IMR-90 (cell line): ENCODE measurements around the gene FBXO17. TPM values are rescaled to one million over a fixed set of nuclear protein-coding genes. Genes with fewer than 3 reads are reported as not detected.

Source experiments
- ATAC-seq: fragments of 200-7000 bp; cut with Tn5 transposase; 2 replicates; pipeline ENCODE4 v1.9.1; 2020; ENCODE audit warnings: low read depth, mild to moderate bottlenecking, moderate library complexity
- BruUV-seq: library from RNA; stranded (reverse); fragments of 400-500 nt; replicated peaks from 2 replicates; lab custom pipeline; 2021; lab: Mats Ljungman, UMichigan
- CTCF ChIA-PET: fragments of 300-600 bp; formaldehyde crosslinking; extraction: SDS; loops from one replicate; lab custom pipeline; 2021; ENCODE audit warnings: antibody characterized with exemption; lab: Yijun Ruan, JAX
- POLR2A ChIA-PET: fragments of 300-600 bp; sonication (Branson Sonifier 250); formaldehyde crosslinking; loops from one replicate; lab custom pipeline; 2022; ENCODE audit warnings: antibody characterized with exemption; ENCODE audit not compliant: unreplicated experiment; lab: Charles Lee
- DNase-seq: peaks from one replicate; pipeline ENCODE4 v3.0.0; 2013
- H2AFZ ChIP-seq: replicated peaks from 2 replicates; pipeline ENCODE3; 2013; ENCODE audit warnings: low read length, mild to moderate bottlenecking; ENCODE audit not compliant: poor library complexity
- H2AK5ac ChIP-seq: 2 replicates; pipeline ENCODE4 v1.6.1; 2013; ENCODE audit warnings: low read depth, low read length, inconsistent platforms
- H2AK9ac ChIP-seq: replicated peaks from 2 replicates; pipeline ENCODE3; 2013; ENCODE audit warnings: mild to moderate bottlenecking, low read depth, low read length, moderate library complexity; ENCODE audit not compliant: poor library complexity
- H2BK120ac ChIP-seq: 2 replicates; pipeline ENCODE4 v1.6.1; 2013; ENCODE audit warnings: low read depth, low read length, inconsistent platforms
- H2BK15ac ChIP-seq: 3 replicates; pipeline ENCODE4 v1.6.1; 2013; ENCODE audit warnings: low read depth, low read length, inconsistent platforms
- H2BK20ac ChIP-seq: 2 replicates; pipeline ENCODE4 v1.6.1; 2013; ENCODE audit warnings: low read depth, mild to moderate bottlenecking, inconsistent platforms, low read length, moderate library complexity
- H2BK5ac ChIP-seq: 2 replicates; pipeline ENCODE4 v1.6.1; 2013; ENCODE audit warnings: mild to moderate bottlenecking, low read depth, low read length, inconsistent platforms; ENCODE audit not compliant: poor library complexity, severe bottlenecking
- H3K14ac ChIP-seq: replicated peaks from 2 replicates; pipeline ENCODE4 v1.6.1; 2013; ENCODE audit warnings: low read depth, low read length, inconsistent platforms
- H3K18ac ChIP-seq: 2 replicates; pipeline ENCODE4 v1.6.1; 2013; ENCODE audit warnings: low read depth, low read length, control low read depth
- H3K23ac ChIP-seq: 2 replicates; pipeline ENCODE4 v1.6.1; 2013; ENCODE audit warnings: low read depth, low read length, inconsistent platforms
- H3K27ac ChIP-seq: 2 replicates; pipeline ENCODE4 v1.5.1; 2013; ENCODE audit warnings: mild to moderate bottlenecking, control low read depth, low read length; ENCODE audit not compliant: insufficient read depth
- H3K27me3 ChIP-seq: 2 replicates; pipeline ENCODE4 v1.6.1; 2013; ENCODE audit warnings: low read length; ENCODE audit not compliant: control insufficient read depth, insufficient read depth
- H3K36me3 ChIP-seq: 2 replicates; pipeline ENCODE4 v1.6.1; 2013; ENCODE audit warnings: low read length, mixed read lengths; ENCODE audit not compliant: control insufficient read depth, insufficient read depth
- H3K4ac ChIP-seq: 2 replicates; pipeline ENCODE4 v1.6.1; 2013; ENCODE audit warnings: low read depth, low read length, inconsistent platforms
- H3K4me1 ChIP-seq: 2 replicates; pipeline ENCODE4 v1.6.1; 2013; ENCODE audit warnings: low read length, mixed read lengths; ENCODE audit not compliant: control insufficient read depth, insufficient read depth
- H3K4me2 ChIP-seq: 2 replicates; pipeline ENCODE4 v1.6.1; 2013; ENCODE audit warnings: low read depth, mild to moderate bottlenecking, control low read depth, low read length, moderate library complexity
- H3K4me3 ChIP-seq: 2 replicates; pipeline ENCODE4 v1.5.1; 2013; ENCODE audit warnings: low read depth, mild to moderate bottlenecking, control low read depth, low read length, moderate library complexity; ENCODE audit not compliant: insufficient read depth
- H3K56ac ChIP-seq: 2 replicates; pipeline ENCODE4 v1.6.1; 2013; ENCODE audit warnings: low read length, inconsistent platforms; ENCODE audit not compliant: insufficient read depth; ENCODE audit errors: extremely low read depth
- H3K79me1 ChIP-seq, 2 experiments: 2 replicates each; pipeline ENCODE4 v1.6.1; 2013; ENCODE audit warnings: low read length in 2 of 2, inconsistent platforms in 1 of 2, low read depth in 1 of 2
- H3K9ac ChIP-seq: 2 replicates; pipeline ENCODE4 v1.6.1; 2013; ENCODE audit warnings: low read depth, low read length, control low read depth
- H3K9me1 ChIP-seq: 2 replicates; pipeline ENCODE4 v1.6.1; 2013; ENCODE audit warnings: low read length, inconsistent platforms; ENCODE audit not compliant: insufficient read depth
- H3K9me3 ChIP-seq: 2 replicates; pipeline ENCODE4 v1.6.1; 2013; ENCODE audit warnings: low read length; ENCODE audit not compliant: control insufficient read depth, insufficient read depth
- H4K20me1 ChIP-seq: 2 replicates; pipeline ENCODE4 v1.6.1; 2013; ENCODE audit warnings: low read length, inconsistent platforms; ENCODE audit not compliant: insufficient read depth
- H4K5ac ChIP-seq: 2 replicates; pipeline ENCODE4 v1.6.1; 2013; ENCODE audit warnings: mild to moderate bottlenecking, low read depth, low read length, control low read depth
- H4K8ac ChIP-seq, 2 experiments: 2 replicates each; pipeline ENCODE4 v1.6.1; 2013; ENCODE audit warnings: low read depth in 2 of 2, low read length in 2 of 2, control low read depth in 1 of 2, inconsistent platforms in 1 of 2
- H4K91ac ChIP-seq: 2 replicates; pipeline ENCODE4 v1.6.1; 2013; ENCODE audit warnings: low read depth, low read length, inconsistent platforms; ENCODE audit not compliant: insufficient read depth
- BHLHE40 ChIP-seq: fragments of 150-350 bp; IDR thresholded peaks from 2 replicates; pipeline ENCODE4 v1.6.1; 2016; ENCODE audit warnings: mild to moderate bottlenecking, low read depth, low read length
- CEBPB ChIP-seq: IDR thresholded peaks from 2 replicates; pipeline ENCODE4 v1.6.1; 2012; ENCODE audit warnings: low read depth, low read length, improper control_type of control experiment
- CHD1 ChIP-seq: IDR thresholded peaks from 2 replicates; pipeline ENCODE4 v1.6.1; 2012; ENCODE audit warnings: low read depth, low read length, improper control_type of control experiment
- ELK1 ChIP-seq: fragments of 150-350 bp; IDR thresholded peaks from 2 replicates; pipeline ENCODE4 v1.6.1; 2016; ENCODE audit warnings: low read depth, mild to moderate bottlenecking, low read length, moderate library complexity, borderline replicate concordance
- FOS ChIP-seq: fragments of 150-350 bp; IDR thresholded peaks from 2 replicates; pipeline ENCODE4 v1.6.1; 2016; ENCODE audit warnings: low read depth, low read length
- MAFK ChIP-seq: IDR thresholded peaks from 2 replicates; pipeline ENCODE4 v1.6.1; 2012; ENCODE audit warnings: low read depth, low read length, improper control_type of control experiment
- MAZ ChIP-seq: IDR thresholded peaks from 2 replicates; pipeline ENCODE4 v1.6.1; 2012; ENCODE audit warnings: low read depth, mild to moderate bottlenecking, low read length, improper control_type of control experiment, moderate library complexity, borderline replicate concordance
- MXI1 ChIP-seq: IDR thresholded peaks from 2 replicates; pipeline ENCODE4 v1.6.1; 2012; ENCODE audit warnings: low read depth, mild to moderate bottlenecking, low read length, moderate library complexity, borderline replicate concordance
- NFE2L2 ChIP-seq: fragments of 150-350 bp; IDR thresholded peaks from 2 replicates; pipeline ENCODE4 v1.6.1; 2016; ENCODE audit warnings: low read depth, mild to moderate bottlenecking, low read length
- POLR2A ChIP-seq: IDR thresholded peaks from 2 replicates; pipeline ENCODE4 v1.6.1; 2012; ENCODE audit warnings: mild to moderate bottlenecking, low read depth, low read length
- RAD21 ChIP-seq: IDR thresholded peaks from 2 replicates; pipeline ENCODE4 v1.6.1; 2012; ENCODE audit warnings: low read length, improper control_type of control experiment
- RCOR1 ChIP-seq: IDR thresholded peaks from 2 replicates; pipeline ENCODE4 v1.6.1; 2012; ENCODE audit warnings: mild to moderate bottlenecking, low read length, improper control_type of control experiment; ENCODE audit not compliant: insufficient replicate concordance
- RFX5 ChIP-seq: IDR thresholded peaks from 2 replicates; pipeline ENCODE4 v1.8.0; 2012; ENCODE audit warnings: low read depth, mild to moderate bottlenecking, low read length, moderate library complexity
- SMC3 ChIP-seq: fragments of 150-350 bp; IDR thresholded peaks from 2 replicates; pipeline ENCODE4 v1.6.1; 2016; ENCODE audit warnings: low read depth, mild to moderate bottlenecking, antibody characterized with exemption, low read length, moderate library complexity
- WGBS, 2 experiments: methylation state at CpG; one replicate each; pipeline versions ENCODE4 v1.1.5 to v1.1.7; 2013; ENCODE audit warnings: missing lambda C conversion rate in 2 of 2; ENCODE audit not compliant: insufficient read length in 1 of 2; ENCODE audit errors: extremely low coverage in 2 of 2; 5-methylcytosine and 5-hydroxymethylcytosine counted together
- dilution Hi-C: fragments of 300-500 bp; cut with HindIII; formaldehyde crosslinking; loops from one replicate; pipeline ENCODE4 v1.14.3; 2018; ENCODE audit warnings: low sequenced_read_pairs; ENCODE audit not compliant: unreplicated experiment
- in situ Hi-C: fragments of 300-500 bp; cut with MboI; formaldehyde crosslinking; loops from 3 replicates; pipeline ENCODE4 v1.14.3; 2019; ENCODE audit warnings: low sequenced_read_pairs, inconsistent platforms, mixed read lengths
- intact Hi-C: fragments of 100-400 bp; cut with micrococcal nuclease; formaldehyde crosslinking; loops from 2 replicates; pipeline ENCODE4 v1.10.0; 2022
- polyA plus RNA-seq, 3 experiments: library from polyadenylated mRNA; depleted of rRNA; stranded (reverse); fragments of >200 nt; gene quantifications; 2 replicates each; pipeline ENCODE4 v1.2.3, GENCODE V29; 2012; ENCODE audit warnings: low replicate concordance in 1 of 3
- total RNA-seq: library from RNA; depleted of rRNA; stranded (reverse); fragments of >200 nt; gene quantifications from 2 replicates; pipeline ENCODE4 v1.2.3, GENCODE V29; 2012
- TF ChIP-seq, protein P1 (sequence below): fragments of 150-350 bp; IDR thresholded peaks from 2 replicates; pipeline ENCODE4 v1.6.1; 2017; ENCODE audit warnings: mild to moderate bottlenecking, antibody characterized with exemption, low read length, low read depth
- TF ChIP-seq, protein P2 (sequence below): conservative IDR thresholded peaks from 2 replicates; pipeline ENCODE4 v1.5.1; 2012; ENCODE audit warnings: mild to moderate bottlenecking, low read depth, low read length, improper control_type of control experiment

FBXO17 gene
- total and polyA plus RNA-seq, 2 of the 4 experiments (the other 2 are of a cell fraction): 10.8 to 20.7 TPM

DNA sequence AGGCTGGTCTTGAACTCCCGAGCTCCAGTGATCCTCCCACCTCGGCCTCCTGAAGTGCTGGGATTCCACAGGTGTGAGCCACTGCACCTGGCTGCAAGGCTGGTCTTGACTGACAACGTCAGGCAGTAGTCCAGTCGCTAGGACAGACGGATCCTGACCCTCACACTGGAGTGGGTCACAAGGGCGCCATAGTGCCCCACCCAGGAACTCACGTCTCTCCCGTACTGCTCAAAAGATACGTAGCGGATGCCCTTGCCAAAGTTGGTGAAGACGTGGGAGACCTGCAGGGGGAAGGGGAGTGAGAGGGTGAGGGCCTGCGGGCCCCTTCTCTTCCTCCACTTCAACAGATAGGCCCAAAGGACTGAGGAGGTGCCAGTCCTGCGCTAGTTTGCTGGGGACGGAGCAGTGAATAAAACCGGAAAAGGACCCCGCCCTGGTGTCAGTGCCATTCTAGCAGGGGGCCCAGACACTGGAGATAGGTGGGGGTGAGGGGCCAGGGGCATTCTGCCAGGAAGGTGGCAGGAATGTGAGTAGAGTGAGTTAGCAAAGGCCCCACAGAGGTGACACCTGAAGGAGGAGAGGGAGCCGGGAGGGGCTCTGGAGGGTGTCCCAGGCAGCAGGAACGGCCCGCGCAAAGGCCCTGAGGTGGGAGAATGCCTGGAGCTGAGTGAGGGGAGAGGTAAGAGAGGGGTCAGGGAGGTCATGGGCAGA is 32.9 kb downstream of the FBXO17 start:
- Histone ChIP-seq H2BK5ac (no peak overlapping the region), H3K79me1 (no peaks in the 10 kb centered on the region), H3K14ac (no peak overlapping the region), H3K56ac (no peak overlapping the region), H3K4ac (no peak overlapping the region), H3K9me3 (no peaks in the 10 kb centered on the region), H3K23ac (no peak overlapping the region), H2BK20ac (no peak overlapping the region), H3K4me3 (no peak overlapping the region), H3K4me1 (no peaks in the 10 kb centered on the region), H3K27ac (no peak overlapping the region), H3K18ac (no peak overlapping the region), H2BK15ac (no peak overlapping the region), H4K8ac (no peak overlapping the region), H2AFZ (no peak overlapping the region), H4K5ac (no peak overlapping the region), H3K9me1 (0 out of 2 replicates have a peak, but pooled peaks cover 4% of the 10 kb centered on the region), H2BK120ac (no peak overlapping the region), H3K4me2 (no peak overlapping the region), H2AK5ac (no peak overlapping the region), H2AK9ac (no peak overlapping the region), H3K36me3 (peaks cover 17% of the 10 kb centered on the region), H4K20me1 (no peaks in the 10 kb centered on the region), H3K27me3 (no peaks in the 10 kb centered on the region), H3K9ac (no peak overlapping the region), H4K91ac (no peak overlapping the region)
- intact Hi-C loops: no loop called here
- TF ChIP-seq FOS: no peak
- no peak for TF ChIP-seq MAFK
- no peak for TF ChIP-seq BHLHE40
- TF ChIP-seq CEBPB: no peak
- no peak for TF ChIP-seq ELK1
- TF ChIP-seq POLR2A: no peak
- no peak for TF ChIP-seq NFE2L2
- no peak for TF ChIP-seq CHD1
- TF ChIP-seq RFX5: no peak
- TF ChIP-seq RCOR1: no peak
- no peak for TF ChIP-seq MAZ
- no peak for TF ChIP-seq RAD21
- TF ChIP-seq, protein P1, sequence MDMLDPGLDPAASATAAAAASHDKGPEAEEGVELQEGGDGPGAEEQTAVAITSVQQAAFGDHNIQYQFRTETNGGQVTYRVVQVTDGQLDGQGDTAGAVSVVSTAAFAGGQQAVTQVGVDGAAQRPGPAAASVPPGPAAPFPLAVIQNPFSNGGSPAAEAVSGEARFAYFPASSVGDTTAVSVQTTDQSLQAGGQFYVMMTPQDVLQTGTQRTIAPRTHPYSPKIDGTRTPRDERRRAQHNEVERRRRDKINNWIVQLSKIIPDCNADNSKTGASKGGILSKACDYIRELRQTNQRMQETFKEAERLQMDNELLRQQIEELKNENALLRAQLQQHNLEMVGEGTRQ: no peak
- no peak for TF ChIP-seq MXI1
- TF ChIP-seq, protein P2, sequence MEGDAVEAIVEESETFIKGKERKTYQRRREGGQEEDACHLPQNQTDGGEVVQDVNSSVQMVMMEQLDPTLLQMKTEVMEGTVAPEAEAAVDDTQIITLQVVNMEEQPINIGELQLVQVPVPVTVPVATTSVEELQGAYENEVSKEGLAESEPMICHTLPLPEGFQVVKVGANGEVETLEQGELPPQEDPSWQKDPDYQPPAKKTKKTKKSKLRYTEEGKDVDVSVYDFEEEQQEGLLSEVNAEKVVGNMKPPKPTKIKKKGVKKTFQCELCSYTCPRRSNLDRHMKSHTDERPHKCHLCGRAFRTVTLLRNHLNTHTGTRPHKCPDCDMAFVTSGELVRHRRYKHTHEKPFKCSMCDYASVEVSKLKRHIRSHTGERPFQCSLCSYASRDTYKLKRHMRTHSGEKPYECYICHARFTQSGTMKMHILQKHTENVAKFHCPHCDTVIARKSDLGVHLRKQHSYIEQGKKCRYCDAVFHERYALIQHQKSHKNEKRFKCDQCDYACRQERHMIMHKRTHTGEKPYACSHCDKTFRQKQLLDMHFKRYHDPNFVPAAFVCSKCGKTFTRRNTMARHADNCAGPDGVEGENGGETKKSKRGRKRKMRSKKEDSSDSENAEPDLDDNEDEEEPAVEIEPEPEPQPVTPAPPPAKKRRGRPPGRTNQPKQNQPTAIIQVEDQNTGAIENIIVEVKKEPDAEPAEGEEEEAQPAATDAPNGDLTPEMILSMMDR: no peak
- no peak for TF ChIP-seq SMC3
- in situ Hi-C loops: loop anchor here (25.0 kb wide), 1 partner anchor 530 kb away; the partner anchor contains the start of gene FAM98C
- CTCF ChIA-PET: no interaction called here
- 74% methylated on average over 5 of the region's 20 CpGs; no CpG with 5 or more reads in 1 of the 2 experiments for WGBS, 2 experiments
- no peak for ATAC-seq
- no peak for DNase-seq
- POLR2A ChIA-PET: no interaction called here
- dilution Hi-C loops: no loop called here
- no TSS peak for BruUV-seq
